ENCODE results near the gene CLEC16A.

CLEC16A gene

GRCh38 chr16:11164482-11165270 is 220.3 kb downstream of the CLEC16A start:
- no peak for DNase-seq

- no peak for DNase-seq
Measured at GRCh38 chr16:11165349-11165748, 221.0 kb downstream of the CLEC16A start.

GRCh38 chr16:11165894-11166665 is 221.7 kb downstream of the CLEC16A start:
- no peak for DNase-seq

- DNase-seq, result no peak
Measured at GRCh38 chr16:11167581-11167980, 223.2 kb downstream of the CLEC16A start.

- DNase-seq, result no peak
Measured at GRCh38 chr16:11168386-11169051, 224.2 kb downstream of the CLEC16A start.

GRCh38 chr16:11169641-11170040 is 225.3 kb downstream of the CLEC16A start:
- no peak for DNase-seq

- no peak for DNase-seq
Measured at GRCh38 chr16:11170201-11170600, 225.8 kb downstream of the CLEC16A start.

GRCh38 chr16:11170696-11171447 is 226.5 kb downstream of the CLEC16A start:
- DNase-seq, result no peak

GRCh38 chr16:11171448-11171709 is 227.0 kb downstream of the CLEC16A start:
- DNase-seq, result no peak

- no peak for DNase-seq
Measured at GRCh38 chr16:11171757-11172299, 227.5 kb downstream of the CLEC16A start.

- DNase-seq, result no peak
Measured at GRCh38 chr16:11173426-11173825, 229.1 kb downstream of the CLEC16A start.

- DNase-seq, result no peak
Measured at GRCh38 chr16:11174141-11174540, 229.8 kb downstream of the CLEC16A start.

- no peak for DNase-seq
Measured at GRCh38 chr16:11175106-11175786, 230.9 kb downstream of the CLEC16A start.

- DNase-seq, result no peak
Measured at GRCh38 chr16:11175787-11176341, 231.5 kb downstream of the CLEC16A start.

- no peak for DNase-seq
Measured at GRCh38 chr16:11177578-11178160, 233.3 kb downstream of the CLEC16A start.

- DNase-seq, result no peak
Measured at GRCh38 chr16:11178424-11178823, 234.1 kb downstream of the CLEC16A start.

- DNase-seq, result no peak
Measured at GRCh38 chr16:11179574-11179973, 235.2 kb downstream of the CLEC16A start.

GRCh38 chr16:11180489-11180888 is 236.1 kb downstream of the CLEC16A start:
- DNase-seq, result no peak

- no peak for DNase-seq
Measured at GRCh38 chr16:11181242-11181898, 237.0 kb downstream of the CLEC16A start.

- no peak for DNase-seq
Measured at GRCh38 chr16:11181899-11182279, 237.5 kb downstream of the CLEC16A start.

- DNase-seq, result no peak
Measured at GRCh38 chr16:11182411-11182810, 238.0 kb downstream of the CLEC16A start.

Measured in cortex of kidney (tissue), 1 donor.